ENCODE results near the gene NFATC3. TPM values are rescaled to one million over a fixed set of nuclear protein-coding genes. Genes with fewer than 3 reads are reported as not detected.

The NFATC3 gene
- total and polyA plus RNA-seq, 4 donors: 9.7 to 21.2 (median 16.8) TPM

DNA sequence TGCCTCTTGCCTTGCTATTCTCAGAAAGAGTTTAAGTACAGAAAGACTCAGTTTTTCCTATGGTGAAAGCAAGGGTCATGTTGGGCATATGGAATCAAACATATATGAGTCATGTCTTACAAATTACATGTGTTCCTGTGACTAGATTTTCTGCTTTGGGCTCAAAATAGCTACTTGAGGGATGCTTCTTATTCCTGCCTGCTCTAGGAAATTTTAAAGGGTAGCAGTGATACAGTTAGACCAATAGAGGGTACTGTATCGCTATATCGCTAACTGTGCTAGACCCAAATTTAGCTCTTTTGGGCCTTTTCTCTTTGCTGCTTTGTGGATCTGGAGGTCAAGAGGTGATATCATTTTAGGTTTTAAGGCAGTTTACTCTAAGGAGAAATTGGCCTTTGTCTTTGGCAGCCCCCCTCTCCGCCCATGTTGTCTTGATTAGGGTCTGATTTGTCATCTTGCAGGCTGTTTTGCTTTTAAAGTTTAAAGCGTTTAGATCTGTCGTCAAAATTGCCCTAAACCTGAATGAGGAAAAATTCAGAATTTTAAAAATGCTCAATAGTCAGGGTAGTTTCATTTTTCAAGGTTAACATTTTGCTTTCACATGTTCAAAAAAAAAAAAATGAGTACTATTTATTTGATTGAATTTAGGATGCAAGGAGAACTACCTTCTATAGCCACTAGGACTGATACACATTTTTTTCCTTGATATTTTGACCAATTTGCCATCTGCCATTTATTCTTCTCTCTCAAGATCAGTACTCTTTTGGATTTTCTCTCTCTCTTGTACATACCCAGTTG, 8.8 kb downstream of the NFATC3 start:
- Histone ChIP-seq H3K27me3 (ENCODE audit: control insufficient read depth in 4 of 4, insufficient read depth in 4 of 4, low read length in 3 of 4) (no peaks in the 10 kb centered on the region), H3K9ac (ENCODE audit: low read depth in 1 of 2, low read length in 2 of 2) (no peak overlapping the region), H3K27ac (ENCODE audit: low read depth in 1 of 2, low read length in 2 of 2) (no peak overlapping the region), H3K9me3 (ENCODE audit: control insufficient read depth in 4 of 4, low read length in 3 of 4) (no peaks in the 10 kb centered on the region), H3K4me3 (ENCODE audit: low read depth in 1 of 3, low read length in 3 of 3) (no peak overlapping the region), H3K4me1 (ENCODE audit: control insufficient read depth in 4 of 4, insufficient read depth in 4 of 4, low read length in 3 of 4) (peaks cover 9 to 42% (median 21%) of the 10 kb centered on the region in 4 donors), H3K36me3 (ENCODE audit: control insufficient read depth in 4 of 4, insufficient read depth in 3 of 4, low read depth in 1 of 4, low read length in 3 of 4) (no peaks in the 10 kb centered on the region)
- DNase-seq (ENCODE audit: low spot score): no peak
- TF ChIP-seq TAF1 (conservative IDR thresholded peaks at IDR 0.05) (no peak), HNF4G (IDR thresholded peaks at IDR 0.05) (no peak), HNF4A (conservative IDR thresholded peaks at IDR 0.05) (no peak), RAD21 (IDR thresholded peaks at IDR 0.05) (peak; percentile 62 to 65), GABPA (IDR thresholded peaks at IDR 0.05 in 1 of 2, conservative IDR thresholded peaks at IDR 0.05 in 1 of 2) (no peak), RXRA (IDR thresholded peaks at IDR 0.05) (peak in 1 of 2 donors; percentile 5), JUND (IDR thresholded peaks at IDR 0.05) (no peak), NR2F2 (IDR thresholded peaks at IDR 0.05) (peak; percentile 66)
- TF ChIP-seq, protein P1, sequence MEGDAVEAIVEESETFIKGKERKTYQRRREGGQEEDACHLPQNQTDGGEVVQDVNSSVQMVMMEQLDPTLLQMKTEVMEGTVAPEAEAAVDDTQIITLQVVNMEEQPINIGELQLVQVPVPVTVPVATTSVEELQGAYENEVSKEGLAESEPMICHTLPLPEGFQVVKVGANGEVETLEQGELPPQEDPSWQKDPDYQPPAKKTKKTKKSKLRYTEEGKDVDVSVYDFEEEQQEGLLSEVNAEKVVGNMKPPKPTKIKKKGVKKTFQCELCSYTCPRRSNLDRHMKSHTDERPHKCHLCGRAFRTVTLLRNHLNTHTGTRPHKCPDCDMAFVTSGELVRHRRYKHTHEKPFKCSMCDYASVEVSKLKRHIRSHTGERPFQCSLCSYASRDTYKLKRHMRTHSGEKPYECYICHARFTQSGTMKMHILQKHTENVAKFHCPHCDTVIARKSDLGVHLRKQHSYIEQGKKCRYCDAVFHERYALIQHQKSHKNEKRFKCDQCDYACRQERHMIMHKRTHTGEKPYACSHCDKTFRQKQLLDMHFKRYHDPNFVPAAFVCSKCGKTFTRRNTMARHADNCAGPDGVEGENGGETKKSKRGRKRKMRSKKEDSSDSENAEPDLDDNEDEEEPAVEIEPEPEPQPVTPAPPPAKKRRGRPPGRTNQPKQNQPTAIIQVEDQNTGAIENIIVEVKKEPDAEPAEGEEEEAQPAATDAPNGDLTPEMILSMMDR (IDR thresholded peaks at IDR 0.05; ENCODE audit: low read depth, low read length, missing input control): peak; percentile 27
- 84% methylated on average over 5 of the region's 5 CpGs for WGBS

DNA sequence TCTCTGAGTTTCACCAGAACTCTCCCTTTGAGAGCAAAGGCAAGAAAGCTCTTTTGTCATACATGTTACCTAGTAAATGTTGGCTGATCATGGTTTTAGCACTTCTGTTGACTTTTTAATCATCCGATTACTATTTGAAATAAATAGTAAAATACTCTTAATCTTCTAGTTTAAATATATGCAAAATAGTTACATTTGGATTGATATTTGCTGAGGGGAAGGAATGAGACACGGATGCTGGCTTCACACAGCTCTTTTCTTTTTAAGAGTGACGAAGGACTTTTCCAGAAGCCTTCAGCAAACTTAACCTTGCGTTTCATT, 9.4 kb downstream of the NFATC3 start:
- peaks cover 9 to 37% (median 20%) of the 10 kb centered on the region in 4 donors for H3K4me1 ChIP-seq (ENCODE audit: control insufficient read depth in 4 of 4, insufficient read depth in 4 of 4, low read length in 3 of 4)
- no peaks in the 10 kb centered on the region for H3K27me3 ChIP-seq (ENCODE audit: control insufficient read depth in 4 of 4, insufficient read depth in 4 of 4, low read length in 3 of 4)
- H3K9ac ChIP-seq (ENCODE audit: low read depth in 1 of 2, low read length in 2 of 2): no peak overlapping the region
- H3K36me3 ChIP-seq (ENCODE audit: control insufficient read depth in 4 of 4, insufficient read depth in 3 of 4, low read depth in 1 of 4, low read length in 3 of 4): no peaks in the 10 kb centered on the region
- TF ChIP-seq EGR1 (IDR thresholded peaks at IDR 0.05; ENCODE audit: low read depth in 2 of 2) (no peak), JUND (IDR thresholded peaks at IDR 0.05) (no peak), RAD21 (IDR thresholded peaks at IDR 0.05) (no peak), NR2F2 (IDR thresholded peaks at IDR 0.05) (no peak), RXRA (IDR thresholded peaks at IDR 0.05) (no peak), GABPA (IDR thresholded peaks at IDR 0.05 in 1 of 2, conservative IDR thresholded peaks at IDR 0.05 in 1 of 2) (no peak), TAF1 (conservative IDR thresholded peaks at IDR 0.05) (no peak), YY1 (IDR thresholded peaks at IDR 0.05) (no peak), SP1 (IDR thresholded peaks at IDR 0.05) (no peak), HNF4A (conservative IDR thresholded peaks at IDR 0.05) (no peak), HNF4G (IDR thresholded peaks at IDR 0.05) (no peak), FOXA2 (IDR thresholded peaks at IDR 0.05) (no peak), FOXA1 (IDR thresholded peaks at IDR 0.05) (no peak)
- TF ChIP-seq, protein P2, sequence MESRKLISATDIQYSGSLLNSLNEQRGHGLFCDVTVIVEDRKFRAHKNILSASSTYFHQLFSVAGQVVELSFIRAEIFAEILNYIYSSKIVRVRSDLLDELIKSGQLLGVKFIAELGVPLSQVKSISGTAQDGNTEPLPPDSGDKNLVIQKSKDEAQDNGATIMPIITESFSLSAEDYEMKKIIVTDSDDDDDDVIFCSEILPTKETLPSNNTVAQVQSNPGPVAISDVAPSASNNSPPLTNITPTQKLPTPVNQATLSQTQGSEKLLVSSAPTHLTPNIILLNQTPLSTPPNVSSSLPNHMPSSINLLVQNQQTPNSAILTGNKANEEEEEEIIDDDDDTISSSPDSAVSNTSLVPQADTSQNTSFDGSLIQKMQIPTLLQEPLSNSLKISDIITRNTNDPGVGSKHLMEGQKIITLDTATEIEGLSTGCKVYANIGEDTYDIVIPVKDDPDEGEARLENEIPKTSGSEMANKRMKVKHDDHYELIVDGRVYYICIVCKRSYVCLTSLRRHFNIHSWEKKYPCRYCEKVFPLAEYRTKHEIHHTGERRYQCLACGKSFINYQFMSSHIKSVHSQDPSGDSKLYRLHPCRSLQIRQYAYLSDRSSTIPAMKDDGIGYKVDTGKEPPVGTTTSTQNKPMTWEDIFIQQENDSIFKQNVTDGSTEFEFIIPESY (IDR thresholded peaks at IDR 0.05): no peak
- TF ChIP-seq, protein P3, sequence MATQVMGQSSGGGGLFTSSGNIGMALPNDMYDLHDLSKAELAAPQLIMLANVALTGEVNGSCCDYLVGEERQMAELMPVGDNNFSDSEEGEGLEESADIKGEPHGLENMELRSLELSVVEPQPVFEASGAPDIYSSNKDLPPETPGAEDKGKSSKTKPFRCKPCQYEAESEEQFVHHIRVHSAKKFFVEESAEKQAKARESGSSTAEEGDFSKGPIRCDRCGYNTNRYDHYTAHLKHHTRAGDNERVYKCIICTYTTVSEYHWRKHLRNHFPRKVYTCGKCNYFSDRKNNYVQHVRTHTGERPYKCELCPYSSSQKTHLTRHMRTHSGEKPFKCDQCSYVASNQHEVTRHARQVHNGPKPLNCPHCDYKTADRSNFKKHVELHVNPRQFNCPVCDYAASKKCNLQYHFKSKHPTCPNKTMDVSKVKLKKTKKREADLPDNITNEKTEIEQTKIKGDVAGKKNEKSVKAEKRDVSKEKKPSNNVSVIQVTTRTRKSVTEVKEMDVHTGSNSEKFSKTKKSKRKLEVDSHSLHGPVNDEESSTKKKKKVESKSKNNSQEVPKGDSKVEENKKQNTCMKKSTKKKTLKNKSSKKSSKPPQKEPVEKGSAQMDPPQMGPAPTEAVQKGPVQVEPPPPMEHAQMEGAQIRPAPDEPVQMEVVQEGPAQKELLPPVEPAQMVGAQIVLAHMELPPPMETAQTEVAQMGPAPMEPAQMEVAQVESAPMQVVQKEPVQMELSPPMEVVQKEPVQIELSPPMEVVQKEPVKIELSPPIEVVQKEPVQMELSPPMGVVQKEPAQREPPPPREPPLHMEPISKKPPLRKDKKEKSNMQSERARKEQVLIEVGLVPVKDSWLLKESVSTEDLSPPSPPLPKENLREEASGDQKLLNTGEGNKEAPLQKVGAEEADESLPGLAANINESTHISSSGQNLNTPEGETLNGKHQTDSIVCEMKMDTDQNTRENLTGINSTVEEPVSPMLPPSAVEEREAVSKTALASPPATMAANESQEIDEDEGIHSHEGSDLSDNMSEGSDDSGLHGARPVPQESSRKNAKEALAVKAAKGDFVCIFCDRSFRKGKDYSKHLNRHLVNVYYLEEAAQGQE (IDR thresholded peaks at IDR 0.05): no peak
- TF ChIP-seq, protein P4, sequence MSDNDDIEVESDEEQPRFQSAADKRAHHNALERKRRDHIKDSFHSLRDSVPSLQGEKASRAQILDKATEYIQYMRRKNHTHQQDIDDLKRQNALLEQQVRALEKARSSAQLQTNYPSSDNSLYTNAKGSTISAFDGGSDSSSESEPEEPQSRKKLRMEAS (IDR thresholded peaks at IDR 0.05): no peak
- TF ChIP-seq, protein P1 (IDR thresholded peaks at IDR 0.05; ENCODE audit: low read depth, low read length, missing input control): no peak
- TF ChIP-seq, protein P5, sequence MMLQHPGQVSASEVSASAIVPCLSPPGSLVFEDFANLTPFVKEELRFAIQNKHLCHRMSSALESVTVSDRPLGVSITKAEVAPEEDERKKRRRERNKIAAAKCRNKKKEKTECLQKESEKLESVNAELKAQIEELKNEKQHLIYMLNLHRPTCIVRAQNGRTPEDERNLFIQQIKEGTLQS (IDR thresholded peaks at IDR 0.05): no peak
- no peak overlapping the region for H3K27ac ChIP-seq (ENCODE audit: low read depth in 1 of 2, low read length in 2 of 2)
- DNase-seq (ENCODE audit: low spot score): no peak
- H3K4me3 ChIP-seq (ENCODE audit: low read depth in 1 of 3, low read length in 3 of 3): no peak overlapping the region
- 89% methylated on average over 4 of the region's 4 CpGs for WGBS
- no peaks in the 10 kb centered on the region for H3K9me3 ChIP-seq (ENCODE audit: control insufficient read depth in 4 of 4, low read length in 3 of 4)

Data from liver (tissue), 9 donors.